HG03575 (cell line): Measurements from ENCODE around the gene GPX5.
"Not testable (repeated sequence)": the region's sequence is repeated elsewhere in the genome, so short reads cannot be mapped to it uniquely, and the experiment has no call there.

ENCODE experiments used
- ATAC-seq: cut with Tn5 transposase; IDR thresholded peaks from one replicate; pipeline ENCODE4 v1.9.1; 2021; ENCODE audit not compliant: unreplicated experiment, insufficient number of reproducible peaks, low FRiP score; ENCODE audit errors: extremely low read depth

Gene GPX5

GRCh38 chr6:28506807-28507475, 18.7 kb upstream of the GPX5 start:
- ATAC-seq: no peak

- ATAC-seq: no peak
Observed at GRCh38 chr6:28511628-28512300, 13.9 kb upstream of the GPX5 start.

- ATAC-seq: not testable (repeated sequence)
Observed at GRCh38 chr6:28512387-28512786, 13.3 kb upstream of the GPX5 start.

GRCh38 chr6:28515676-28516075, 10.0 kb upstream of the GPX5 start, which contains the start of gene GPX6:
Gene GPX6, minus strand, starts transcription at chr6:28515793. Its CDS starts 50 bp downstream, at chr6:28515743.
- no peak for ATAC-seq

GRCh38 chr6:28517964-28518363, 7.7 kb upstream of the GPX5 start:
- no peak for ATAC-seq

GRCh38 chr6:28522594-28523240, 3.0 kb upstream of the GPX5 start:
- ATAC-seq: no peak

GRCh38 chr6:28523241-28523622, 2.4 kb upstream of the GPX5 start:
- no peak for ATAC-seq

- no peak for ATAC-seq
Observed at GRCh38 chr6:28530777-28531176, 5.1 kb downstream of the GPX5 start.

- ATAC-seq: no peak
Observed at GRCh38 chr6:28531479-28532128, 5.9 kb downstream of the GPX5 start.

GRCh38 chr6:28534306-28534705, 8.6 kb downstream of the GPX5 start:
- no peak for ATAC-seq

- ATAC-seq: no peak
Observed at GRCh38 chr6:28534875-28535274, 9.2 kb downstream of the GPX5 start.

- ATAC-seq: no peak
Observed at GRCh38 chr6:28537065-28537464, 11.4 kb downstream of the GPX5 start.

GRCh38 chr6:28537509-28538140, 11.9 kb downstream of the GPX5 start:
- ATAC-seq: no peak

- no peak for ATAC-seq
Observed at GRCh38 chr6:28541996-28542395, 16.3 kb downstream of the GPX5 start.

GRCh38 chr6:28542440-28543296, 17.0 kb downstream of the GPX5 start:
- no peak for ATAC-seq

GRCh38 chr6:28543651-28544610, 18.2 kb downstream of the GPX5 start:
- no peak for ATAC-seq

- ATAC-seq: no peak
Observed at GRCh38 chr6:28545955-28546354, 20.3 kb downstream of the GPX5 start.
